ENCODE results near the gene RIPPLY3. TPM values are rescaled to one million over a fixed set of nuclear protein-coding genes. Genes with fewer than 3 reads are reported as not detected.

Gene RIPPLY3
- total and polyA plus RNA-seq, 2 of the 13 experiments (the other 11 are each of a cell fraction or from before 2014, with no cell fraction given): 0.09 to 2.9 TPM

DNA sequence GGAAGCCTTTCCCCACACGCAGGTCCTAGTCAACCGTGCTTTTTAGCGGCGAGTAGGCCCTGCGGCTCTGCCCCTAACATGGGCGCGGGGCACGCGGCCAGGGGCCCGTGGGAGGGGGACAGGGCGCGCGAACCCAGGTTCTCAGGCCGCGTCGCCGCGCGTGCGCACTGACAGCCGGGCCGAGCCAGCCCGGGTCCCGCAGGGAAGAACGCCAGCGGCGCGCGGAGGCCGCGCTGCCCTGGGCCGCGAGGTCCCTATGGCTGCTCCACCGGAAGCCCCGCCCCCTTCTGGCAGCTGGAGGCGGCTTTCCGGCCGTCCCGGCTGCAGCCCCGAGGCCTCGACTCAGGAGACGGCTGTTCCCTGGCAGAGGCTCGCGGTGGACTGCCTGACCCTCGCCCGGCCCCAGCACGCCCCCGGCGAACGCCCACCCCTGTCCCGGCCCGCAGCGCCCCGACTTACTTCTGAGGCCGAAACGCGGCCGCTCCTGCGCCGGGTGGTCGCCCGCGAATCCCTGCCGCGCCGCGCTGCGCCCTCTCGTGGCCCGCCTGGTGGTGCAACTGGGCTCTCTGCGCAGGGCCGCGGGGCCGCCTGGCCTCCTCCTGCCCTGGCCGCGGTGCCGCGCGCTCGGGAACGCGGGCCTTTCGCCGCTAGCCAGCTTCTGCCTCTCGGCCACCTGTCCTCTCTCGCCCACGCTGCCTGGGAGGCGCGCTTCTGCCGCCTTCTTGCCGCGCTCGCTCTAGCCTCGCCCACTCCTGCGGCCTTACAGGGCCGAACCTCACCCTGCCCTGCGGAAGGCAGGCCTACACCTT lies 16.6 kb upstream of the RIPPLY3 start (continued):
- TF ChIP-seq ZZZ3 (CRISPR knock-in tag; IDR thresholded peaks at IDR 0.05; ENCODE audit: borderline replicate concordance) (peak; percentile 75), BORCS8-MEF2B (CRISPR knock-in tag; IDR thresholded peaks at IDR 0.05) (peak; percentile 82), ZNF615 (CRISPR knock-in tag; IDR thresholded peaks at IDR 0.05; ENCODE audit: borderline replicate concordance) (no peak), PLSCR1 (CRISPR knock-in tag; IDR thresholded peaks at IDR 0.05; ENCODE audit: borderline replicate concordance) (no peak; the same call in none of the 2 replicates), CSRNP2 (CRISPR knock-in tag; conservative IDR thresholded peaks at IDR 0.05; ENCODE audit: low read depth) (0 out of 2 replicates have a peak, but pooled peaks have one; percentile 66), SIN3B (IDR thresholded peaks at IDR 0.05; ENCODE audit: low read length) (no peak), ZNF800 (CRISPR knock-in tag; IDR thresholded peaks at IDR 0.05) (peak; percentile 26; the same call in 1 of the 2 replicates), MLX (CRISPR knock-in tag; IDR thresholded peaks at IDR 0.05) (no peak), ZNF260 (CRISPR knock-in tag; IDR thresholded peaks at IDR 0.05; ENCODE audit: borderline replicate concordance, low read depth) (no peak), ZBTB42 (CRISPR knock-in tag; IDR thresholded peaks at IDR 0.05) (peak; percentile 100), ZNF414 (CRISPR knock-in tag; IDR thresholded peaks at IDR 0.05) (0 out of 2 replicates have a peak, but pooled peaks have one; percentile 48), BRCA1 (CRISPR knock-in tag; IDR thresholded peaks at IDR 0.05) (no peak), CENPT (CRISPR knock-in tag; IDR thresholded peaks at IDR 0.05; ENCODE audit: low read depth) (0 out of 2 replicates have a peak, but pooled peaks have one; percentile 16)
- TF ChIP-seq, protein P1, sequence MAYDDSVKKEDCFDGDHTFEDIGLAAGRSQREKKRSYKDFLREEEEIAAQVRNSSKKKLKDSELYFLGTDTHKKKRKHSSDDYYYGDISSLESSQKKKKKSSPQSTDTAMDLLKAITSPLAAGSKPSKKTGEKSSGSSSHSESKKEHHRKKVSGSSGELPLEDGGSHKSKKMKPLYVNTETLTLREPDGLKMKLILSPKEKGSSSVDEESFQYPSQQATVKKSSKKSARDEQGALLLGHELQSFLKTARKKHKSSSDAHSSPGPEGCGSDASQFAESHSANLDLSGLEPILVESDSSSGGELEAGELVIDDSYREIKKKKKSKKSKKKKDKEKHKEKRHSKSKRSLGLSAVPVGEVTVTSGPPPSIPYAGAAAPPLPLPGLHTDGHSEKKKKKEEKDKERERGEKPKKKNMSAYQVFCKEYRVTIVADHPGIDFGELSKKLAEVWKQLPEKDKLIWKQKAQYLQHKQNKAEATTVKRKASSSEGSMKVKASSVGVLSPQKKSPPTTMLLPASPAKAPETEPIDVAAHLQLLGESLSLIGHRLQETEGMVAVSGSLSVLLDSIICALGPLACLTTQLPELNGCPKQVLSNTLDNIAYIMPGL (CRISPR knock-in tag; IDR thresholded peaks at IDR 0.05; ENCODE audit: borderline replicate concordance in 1 of 2, low read depth in 1 of 2): peak; percentile 93 to 97
- TF ChIP-seq, protein P2, sequence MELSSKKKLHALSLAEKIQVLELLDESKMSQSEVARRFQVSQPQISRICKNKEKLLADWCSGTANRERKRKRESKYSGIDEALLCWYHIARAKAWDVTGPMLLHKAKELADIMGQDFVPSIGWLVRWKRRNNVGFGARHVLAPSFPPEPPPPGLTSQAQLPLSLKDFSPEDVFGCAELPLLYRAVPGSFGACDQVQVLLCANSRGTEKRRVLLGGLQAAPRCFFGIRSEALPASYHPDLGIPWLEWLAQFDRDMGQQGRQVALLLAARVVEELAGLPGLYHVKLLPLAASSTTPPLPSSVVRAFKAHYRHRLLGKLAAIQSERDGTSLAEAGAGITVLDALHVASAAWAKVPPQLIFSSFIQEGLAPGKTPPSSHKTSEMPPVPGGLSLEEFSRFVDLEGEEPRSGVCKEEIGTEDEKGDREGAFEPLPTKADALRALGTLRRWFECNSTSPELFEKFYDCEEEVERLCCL (CRISPR knock-in tag; IDR thresholded peaks at IDR 0.05; ENCODE audit: borderline replicate concordance): no peak

All from HepG2 (cell line).